Stomach (tissue), 4 donors: ENCODE data around the gene METRN.
A peak's percentile ranks its signal among the peaks of the same experiment; 100 is the strongest.

Experiments
- POLR2A ChIP-seq, 4 donors: fragments of 450-650 bp; IDR thresholded peaks; one replicate each; pipeline ENCODE4 v1.6.1; 2016; ENCODE audit warnings: antibody characterized with exemption in 4 of 4, control low read depth in 2 of 4, mild to moderate bottlenecking in 1 of 4, moderate library complexity in 1 of 4
- POLR2AphosphoS5 ChIP-seq, 3 donors: sonication (generic); formaldehyde crosslinking; IDR thresholded peaks; one replicate each; pipeline ENCODE4 v1.6.1; 2016; ENCODE audit warnings: antibody characterized with exemption in 3 of 3
- TF ChIP-seq, protein P1 (sequence below), 7 experiments: fragments of 450-650 bp in 4 of 7; fragments of 200-600 bp in 3 of 7; sonication (generic) in 3 of 7; IDR thresholded peaks; one replicate each; pipeline ENCODE4 v1.5.1; 2016 to 2019; ENCODE audit warnings: antibody characterized with exemption in 7 of 7, control low read depth in 2 of 7, mild to moderate bottlenecking in 1 of 7

DNA sequence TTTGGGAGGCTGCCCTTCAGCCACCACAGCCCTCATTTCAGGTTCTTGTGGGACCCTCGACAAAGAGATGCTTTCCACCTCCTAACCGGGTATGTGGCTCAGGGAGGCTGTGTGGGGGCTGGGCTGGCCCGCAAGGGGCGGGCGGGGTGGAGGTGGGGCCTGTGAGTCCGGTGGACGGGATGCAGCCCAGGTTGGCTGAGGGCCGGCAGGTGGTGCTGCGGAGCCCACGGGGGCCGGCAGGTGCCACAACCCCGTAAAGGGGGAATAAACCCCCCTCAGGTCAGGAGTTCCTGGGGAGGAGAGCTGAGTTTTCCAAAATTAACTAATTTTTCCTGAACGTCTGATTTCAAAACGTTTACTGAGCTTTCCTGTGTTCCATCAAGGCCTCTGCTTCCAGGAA is 30.8 kb downstream of the METRN start:
- TF ChIP-seq, protein P1, sequence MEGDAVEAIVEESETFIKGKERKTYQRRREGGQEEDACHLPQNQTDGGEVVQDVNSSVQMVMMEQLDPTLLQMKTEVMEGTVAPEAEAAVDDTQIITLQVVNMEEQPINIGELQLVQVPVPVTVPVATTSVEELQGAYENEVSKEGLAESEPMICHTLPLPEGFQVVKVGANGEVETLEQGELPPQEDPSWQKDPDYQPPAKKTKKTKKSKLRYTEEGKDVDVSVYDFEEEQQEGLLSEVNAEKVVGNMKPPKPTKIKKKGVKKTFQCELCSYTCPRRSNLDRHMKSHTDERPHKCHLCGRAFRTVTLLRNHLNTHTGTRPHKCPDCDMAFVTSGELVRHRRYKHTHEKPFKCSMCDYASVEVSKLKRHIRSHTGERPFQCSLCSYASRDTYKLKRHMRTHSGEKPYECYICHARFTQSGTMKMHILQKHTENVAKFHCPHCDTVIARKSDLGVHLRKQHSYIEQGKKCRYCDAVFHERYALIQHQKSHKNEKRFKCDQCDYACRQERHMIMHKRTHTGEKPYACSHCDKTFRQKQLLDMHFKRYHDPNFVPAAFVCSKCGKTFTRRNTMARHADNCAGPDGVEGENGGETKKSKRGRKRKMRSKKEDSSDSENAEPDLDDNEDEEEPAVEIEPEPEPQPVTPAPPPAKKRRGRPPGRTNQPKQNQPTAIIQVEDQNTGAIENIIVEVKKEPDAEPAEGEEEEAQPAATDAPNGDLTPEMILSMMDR (IDR thresholded peaks at IDR 0.05) = peak in 1 of 7 experiments; percentile 42
- TF ChIP-seq POLR2A (IDR thresholded peaks at IDR 0.05) (no peak), POLR2AphosphoS5 (IDR thresholded peaks at IDR 0.05) (no peak)
